IMR-90 (cell line): ENCODE results near the gene RABGAP1.

Experiments
- CEBPB ChIP-seq: IDR thresholded peaks from 2 replicates; pipeline ENCODE4 v1.6.1; 2012; ENCODE audit warnings: low read depth, low read length, improper control_type of control experiment
- FOS ChIP-seq: fragments of 150-350 bp; IDR thresholded peaks from 2 replicates; pipeline ENCODE4 v1.6.1; 2016; ENCODE audit warnings: low read depth, low read length
- POLR2A ChIP-seq: IDR thresholded peaks from 2 replicates; pipeline ENCODE4 v1.6.1; 2012; ENCODE audit warnings: mild to moderate bottlenecking, low read depth, low read length
- SMC3 ChIP-seq: fragments of 150-350 bp; IDR thresholded peaks from 2 replicates; pipeline ENCODE4 v1.6.1; 2016; ENCODE audit warnings: low read depth, mild to moderate bottlenecking, antibody characterized with exemption, low read length, moderate library complexity
- TF ChIP-seq, protein P1 (sequence below): fragments of 150-350 bp; IDR thresholded peaks from 2 replicates; pipeline ENCODE4 v1.6.1; 2016; ENCODE audit warnings: low read depth, mild to moderate bottlenecking, low read length, moderate library complexity, borderline replicate concordance
- TF ChIP-seq, protein P2 (sequence below): conservative IDR thresholded peaks from 2 replicates; pipeline ENCODE4 v1.5.1; 2012; ENCODE audit warnings: mild to moderate bottlenecking, low read depth, low read length, improper control_type of control experiment
- TF ChIP-seq, protein P3 (sequence below): fragments of 150-350 bp; IDR thresholded peaks from 2 replicates; pipeline ENCODE4 v1.6.1; 2017; ENCODE audit warnings: mild to moderate bottlenecking, antibody characterized with exemption, low read length, low read depth

DNA sequence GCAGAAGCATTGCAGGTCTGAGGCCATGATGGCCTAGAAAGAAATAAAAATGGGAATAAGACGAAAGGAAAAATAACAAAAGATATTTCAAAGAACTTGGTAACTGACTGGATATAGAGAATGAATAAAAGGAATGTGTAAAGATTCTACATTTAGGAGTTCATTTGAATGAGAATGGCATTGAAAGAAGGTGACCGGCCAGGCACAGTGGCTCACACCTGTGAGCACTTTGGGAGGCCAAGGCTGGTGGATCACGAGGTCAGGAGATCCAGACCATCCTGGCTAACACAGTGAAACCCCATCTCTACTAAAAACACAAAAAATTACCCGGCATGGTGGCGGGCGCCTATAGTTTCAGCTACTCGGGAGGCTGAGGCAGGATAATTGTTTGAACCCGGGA lies 18.1 kb upstream of the RABGAP1 start:
- TF ChIP-seq, protein P1, sequence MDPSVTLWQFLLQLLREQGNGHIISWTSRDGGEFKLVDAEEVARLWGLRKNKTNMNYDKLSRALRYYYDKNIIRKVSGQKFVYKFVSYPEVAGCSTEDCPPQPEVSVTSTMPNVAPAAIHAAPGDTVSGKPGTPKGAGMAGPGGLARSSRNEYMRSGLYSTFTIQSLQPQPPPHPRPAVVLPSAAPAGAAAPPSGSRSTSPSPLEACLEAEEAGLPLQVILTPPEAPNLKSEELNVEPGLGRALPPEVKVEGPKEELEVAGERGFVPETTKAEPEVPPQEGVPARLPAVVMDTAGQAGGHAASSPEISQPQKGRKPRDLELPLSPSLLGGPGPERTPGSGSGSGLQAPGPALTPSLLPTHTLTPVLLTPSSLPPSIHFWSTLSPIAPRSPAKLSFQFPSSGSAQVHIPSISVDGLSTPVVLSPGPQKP, result no peak
- no peak for TF ChIP-seq FOS
- TF ChIP-seq CEBPB, result no peak
- TF ChIP-seq, protein P2, sequence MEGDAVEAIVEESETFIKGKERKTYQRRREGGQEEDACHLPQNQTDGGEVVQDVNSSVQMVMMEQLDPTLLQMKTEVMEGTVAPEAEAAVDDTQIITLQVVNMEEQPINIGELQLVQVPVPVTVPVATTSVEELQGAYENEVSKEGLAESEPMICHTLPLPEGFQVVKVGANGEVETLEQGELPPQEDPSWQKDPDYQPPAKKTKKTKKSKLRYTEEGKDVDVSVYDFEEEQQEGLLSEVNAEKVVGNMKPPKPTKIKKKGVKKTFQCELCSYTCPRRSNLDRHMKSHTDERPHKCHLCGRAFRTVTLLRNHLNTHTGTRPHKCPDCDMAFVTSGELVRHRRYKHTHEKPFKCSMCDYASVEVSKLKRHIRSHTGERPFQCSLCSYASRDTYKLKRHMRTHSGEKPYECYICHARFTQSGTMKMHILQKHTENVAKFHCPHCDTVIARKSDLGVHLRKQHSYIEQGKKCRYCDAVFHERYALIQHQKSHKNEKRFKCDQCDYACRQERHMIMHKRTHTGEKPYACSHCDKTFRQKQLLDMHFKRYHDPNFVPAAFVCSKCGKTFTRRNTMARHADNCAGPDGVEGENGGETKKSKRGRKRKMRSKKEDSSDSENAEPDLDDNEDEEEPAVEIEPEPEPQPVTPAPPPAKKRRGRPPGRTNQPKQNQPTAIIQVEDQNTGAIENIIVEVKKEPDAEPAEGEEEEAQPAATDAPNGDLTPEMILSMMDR, result no peak
- TF ChIP-seq SMC3, result no peak
- TF ChIP-seq, protein P3, sequence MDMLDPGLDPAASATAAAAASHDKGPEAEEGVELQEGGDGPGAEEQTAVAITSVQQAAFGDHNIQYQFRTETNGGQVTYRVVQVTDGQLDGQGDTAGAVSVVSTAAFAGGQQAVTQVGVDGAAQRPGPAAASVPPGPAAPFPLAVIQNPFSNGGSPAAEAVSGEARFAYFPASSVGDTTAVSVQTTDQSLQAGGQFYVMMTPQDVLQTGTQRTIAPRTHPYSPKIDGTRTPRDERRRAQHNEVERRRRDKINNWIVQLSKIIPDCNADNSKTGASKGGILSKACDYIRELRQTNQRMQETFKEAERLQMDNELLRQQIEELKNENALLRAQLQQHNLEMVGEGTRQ, result no peak
- no peak for TF ChIP-seq POLR2A
